Measurements from ENCODE around the gene GNAO1.
"Not testable (repeated sequence)": the region's sequence is repeated elsewhere in the genome, so short reads cannot be mapped to it uniquely, and the experiment has no call there.

The GNAO1 gene

GRCh38 chr16:56370185-56370874 lies 179.0 kb downstream of the GNAO1 start:
- DNase-seq, result no peak

- DNase-seq, result no peak
Observed at GRCh38 chr16:56370875-56371659, 179.8 kb downstream of the GNAO1 start.

GRCh38 chr16:56371660-56371937 lies 180.3 kb downstream of the GNAO1 start:
- DNase-seq, result no peak

GRCh38 chr16:56372013-56372634 lies 180.8 kb downstream of the GNAO1 start:
- peak; percentile 11 for DNase-seq

- DNase-seq, result no peak
Observed at GRCh38 chr16:56373003-56373402, 181.7 kb downstream of the GNAO1 start.

- DNase-seq, result not testable (repeated sequence)
Observed at GRCh38 chr16:56375792-56376191, 184.5 kb downstream of the GNAO1 start.

GRCh38 chr16:56379044-56379443 lies 187.8 kb downstream of the GNAO1 start:
- DNase-seq, result not testable (repeated sequence)

GRCh38 chr16:56380778-56381485 lies 189.6 kb downstream of the GNAO1 start:
- DNase-seq, result not testable (repeated sequence)

GRCh38 chr16:56382459-56382858 lies 191.2 kb downstream of the GNAO1 start:
- no peak for DNase-seq

- DNase-seq, result no peak
Observed at GRCh38 chr16:56382901-56383355, 191.6 kb downstream of the GNAO1 start.

- no peak for DNase-seq
Observed at GRCh38 chr16:56384074-56384721, 192.9 kb downstream of the GNAO1 start.

- DNase-seq, result no peak
Observed at GRCh38 chr16:56387396-56387795, 196.1 kb downstream of the GNAO1 start.

GRCh38 chr16:56388209-56388608 lies 196.9 kb downstream of the GNAO1 start:
- DNase-seq, result no peak

GRCh38 chr16:56389554-56389953 lies 198.3 kb downstream of the GNAO1 start:
- DNase-seq, result no peak

- not testable (repeated sequence) for DNase-seq
Observed at GRCh38 chr16:56396724-56397123, 205.4 kb downstream of the GNAO1 start.

GRCh38 chr16:56399047-56399446 lies 207.8 kb downstream of the GNAO1 start:
- DNase-seq, result no peak

- DNase-seq, result no peak
Observed at GRCh38 chr16:56399486-56399885, 208.2 kb downstream of the GNAO1 start.

GRCh38 chr16:56400458-56400857 lies 209.2 kb downstream of the GNAO1 start:
- no peak for DNase-seq

GRCh38 chr16:56401482-56401881 lies 210.2 kb downstream of the GNAO1 start:
- DNase-seq, result peak; percentile 9

GRCh38 chr16:56405977-56406672 lies 214.8 kb downstream of the GNAO1 start:
- DNase-seq, result no peak

All from activated CD4-positive, alpha-beta T cell treated with anti-CD3 and anti-CD28 coated beads, Interleukin-10, Interleukin-2, amounts not matched to agents 100 ng/mL and 50 ng/mL, durations not matched to agents 16 hours and 8 hours (primary cell).